Measurements from ENCODE around the gene LRPPRC.
"Not testable (repeated sequence)": the region's sequence is repeated elsewhere in the genome, so short reads cannot be mapped to it uniquely, and the experiment has no call there.

LRPPRC gene

DNA sequence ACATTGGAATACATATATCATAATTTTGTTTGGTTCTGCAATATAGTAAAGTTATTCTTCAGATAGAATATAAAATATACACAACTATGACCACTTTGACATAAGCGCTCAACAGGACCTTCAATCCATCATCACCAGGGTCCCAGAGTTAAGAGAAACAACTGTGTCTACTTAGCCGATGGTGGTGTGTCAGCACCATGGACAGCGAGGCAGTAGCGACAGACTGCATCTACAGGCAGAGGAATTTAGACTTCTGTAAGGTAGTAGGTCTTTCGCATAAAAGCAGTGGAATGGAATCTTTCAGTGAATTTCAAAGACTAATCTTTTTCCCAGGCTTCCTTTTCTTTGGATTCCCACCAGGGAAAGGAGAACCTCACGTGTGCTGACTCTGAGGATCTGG lies 20.5 kb upstream of the LRPPRC start:
- TF ChIP-seq, protein P1, sequence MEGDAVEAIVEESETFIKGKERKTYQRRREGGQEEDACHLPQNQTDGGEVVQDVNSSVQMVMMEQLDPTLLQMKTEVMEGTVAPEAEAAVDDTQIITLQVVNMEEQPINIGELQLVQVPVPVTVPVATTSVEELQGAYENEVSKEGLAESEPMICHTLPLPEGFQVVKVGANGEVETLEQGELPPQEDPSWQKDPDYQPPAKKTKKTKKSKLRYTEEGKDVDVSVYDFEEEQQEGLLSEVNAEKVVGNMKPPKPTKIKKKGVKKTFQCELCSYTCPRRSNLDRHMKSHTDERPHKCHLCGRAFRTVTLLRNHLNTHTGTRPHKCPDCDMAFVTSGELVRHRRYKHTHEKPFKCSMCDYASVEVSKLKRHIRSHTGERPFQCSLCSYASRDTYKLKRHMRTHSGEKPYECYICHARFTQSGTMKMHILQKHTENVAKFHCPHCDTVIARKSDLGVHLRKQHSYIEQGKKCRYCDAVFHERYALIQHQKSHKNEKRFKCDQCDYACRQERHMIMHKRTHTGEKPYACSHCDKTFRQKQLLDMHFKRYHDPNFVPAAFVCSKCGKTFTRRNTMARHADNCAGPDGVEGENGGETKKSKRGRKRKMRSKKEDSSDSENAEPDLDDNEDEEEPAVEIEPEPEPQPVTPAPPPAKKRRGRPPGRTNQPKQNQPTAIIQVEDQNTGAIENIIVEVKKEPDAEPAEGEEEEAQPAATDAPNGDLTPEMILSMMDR (IDR thresholded peaks at IDR 0.05; ENCODE audit: borderline replicate concordance, insufficient read depth, low read depth, low read length) = no peak

DNA sequence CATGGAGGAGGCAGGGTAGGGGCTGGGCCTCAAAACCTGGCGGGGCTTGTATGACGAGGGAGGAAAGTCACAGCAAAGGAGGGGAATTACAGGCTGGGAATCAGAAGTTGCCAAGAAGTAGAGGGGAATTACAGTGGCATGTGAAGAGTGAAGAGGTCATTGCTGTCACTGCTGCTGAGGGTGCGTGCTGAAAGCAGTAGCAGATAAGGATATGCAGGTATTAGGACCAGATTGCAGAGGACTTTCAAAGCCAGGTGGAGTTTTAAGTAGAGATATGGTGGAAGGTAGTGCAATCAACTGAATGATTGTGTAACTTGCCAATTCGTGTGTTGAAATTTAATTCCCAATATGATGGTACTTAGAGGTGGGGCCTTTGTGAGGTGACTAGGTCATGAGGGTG lies 19.4 kb upstream of the LRPPRC start:
- TF ChIP-seq, protein P1 (IDR thresholded peaks at IDR 0.05; ENCODE audit: borderline replicate concordance, insufficient read depth, low read depth, low read length) = no peak
- no peak overlapping the region for H3K4me3 ChIP-seq (ENCODE audit: low read depth, low read length)

More for the DNA sequence above, 20.5 kb upstream of the LRPPRC start:
- H3K4me3 ChIP-seq (ENCODE audit: low read depth, low read length) = no peak overlapping the region

DNA sequence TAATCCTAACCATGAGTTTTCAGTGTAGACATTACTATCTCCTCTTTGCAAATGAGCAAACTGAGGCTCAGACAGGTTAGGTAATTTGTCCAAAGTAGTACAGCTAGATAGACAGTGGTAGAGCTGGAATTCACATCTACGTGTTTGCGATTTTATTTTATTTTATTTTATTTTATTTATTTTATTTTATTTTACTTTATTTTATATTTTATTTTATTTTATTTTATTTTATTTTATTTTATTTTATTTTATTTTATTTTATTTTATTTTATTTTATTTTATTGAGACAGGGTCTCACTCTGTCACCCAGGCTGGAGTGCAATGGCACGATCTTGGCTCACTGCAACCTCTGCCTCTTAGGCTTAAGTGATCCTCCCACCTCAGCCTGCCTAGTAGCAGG lies 17.4 kb upstream of the LRPPRC start:
- H3K4me3 ChIP-seq (ENCODE audit: low read depth, low read length) = not testable (repeated sequence)

DNA sequence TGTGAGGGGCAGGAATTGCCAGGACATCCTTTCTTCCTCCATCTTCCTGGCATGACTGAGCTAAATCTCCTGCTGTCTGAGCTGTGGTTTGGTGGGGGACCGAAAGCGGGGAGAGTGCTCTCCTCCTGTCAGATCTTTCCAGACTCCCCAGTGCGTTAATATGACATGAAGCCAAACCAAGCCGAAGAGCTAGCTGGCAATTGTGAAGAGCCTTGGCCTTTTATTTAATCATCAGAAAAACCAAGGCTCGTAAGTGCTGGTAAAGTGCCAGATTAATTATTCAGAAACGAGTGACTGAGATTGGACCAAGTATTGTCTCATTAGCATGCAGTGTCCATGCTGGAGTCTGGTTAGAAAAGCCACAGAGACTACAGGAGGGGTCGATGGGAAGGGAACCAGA lies 14.5 kb upstream of the LRPPRC start:
- H3K4me3 ChIP-seq (ENCODE audit: low read depth, low read length) = no peak overlapping the region
- TF ChIP-seq, protein P1 (IDR thresholded peaks at IDR 0.05; ENCODE audit: borderline replicate concordance, insufficient read depth, low read depth, low read length) = no peak

DNA sequence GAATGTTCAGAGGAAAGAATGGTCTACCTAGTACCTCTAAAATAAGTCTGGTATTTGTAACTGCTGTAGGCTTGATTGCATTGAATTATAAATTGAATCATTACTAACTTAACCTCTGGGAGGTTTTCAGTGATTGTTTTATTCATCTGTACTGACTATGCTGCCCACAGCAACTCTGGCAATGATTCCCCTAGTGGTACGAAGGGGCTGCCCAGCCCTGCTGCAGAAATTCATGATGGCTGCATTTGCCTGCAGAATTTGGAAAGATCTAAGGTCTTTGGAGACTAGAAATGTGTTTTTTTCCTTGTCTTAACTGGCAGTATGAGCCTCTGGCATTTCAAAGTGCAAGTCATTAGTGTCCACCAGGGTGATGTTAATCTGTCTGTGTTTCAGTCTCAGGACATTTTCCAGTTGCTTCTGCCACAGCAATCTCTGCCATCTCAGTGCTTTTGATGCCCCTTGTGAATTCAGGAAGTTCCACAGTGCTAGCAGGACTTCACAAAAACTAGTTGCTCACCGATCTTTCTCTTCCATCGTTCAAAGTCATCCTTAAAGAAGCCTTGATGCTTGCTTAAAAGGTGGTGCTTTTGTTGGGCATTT lies 13.4 kb upstream of the LRPPRC start:
- TF ChIP-seq, protein P1 (IDR thresholded peaks at IDR 0.05; ENCODE audit: borderline replicate concordance, insufficient read depth, low read depth, low read length) = no peak
- H3K4me3 ChIP-seq (ENCODE audit: low read depth, low read length) = no peak overlapping the region

DNA sequence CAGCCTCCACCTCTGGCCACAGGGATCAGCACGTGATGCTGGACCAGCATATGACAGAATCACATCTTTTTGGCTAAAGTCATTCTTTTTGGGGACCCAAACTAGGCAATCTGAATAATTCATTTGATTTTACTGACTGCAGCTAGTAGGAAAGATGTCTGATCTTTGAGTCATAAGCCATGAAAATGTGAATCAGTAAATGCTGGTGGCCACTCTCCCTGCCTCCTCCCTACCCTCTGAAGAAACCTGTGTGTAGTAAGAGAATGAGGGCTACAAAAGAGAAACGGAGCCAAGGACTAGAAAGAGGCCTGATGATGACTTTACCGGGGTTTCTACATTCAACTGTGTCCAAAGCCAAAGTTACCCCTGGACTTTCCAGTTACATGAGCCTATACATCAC lies 10.1 kb upstream of the LRPPRC start:
- no peak overlapping the region for H3K4me3 ChIP-seq (ENCODE audit: low read depth, low read length)
- TF ChIP-seq, protein P1 (IDR thresholded peaks at IDR 0.05; ENCODE audit: borderline replicate concordance, insufficient read depth, low read depth, low read length) = no peak

DNA sequence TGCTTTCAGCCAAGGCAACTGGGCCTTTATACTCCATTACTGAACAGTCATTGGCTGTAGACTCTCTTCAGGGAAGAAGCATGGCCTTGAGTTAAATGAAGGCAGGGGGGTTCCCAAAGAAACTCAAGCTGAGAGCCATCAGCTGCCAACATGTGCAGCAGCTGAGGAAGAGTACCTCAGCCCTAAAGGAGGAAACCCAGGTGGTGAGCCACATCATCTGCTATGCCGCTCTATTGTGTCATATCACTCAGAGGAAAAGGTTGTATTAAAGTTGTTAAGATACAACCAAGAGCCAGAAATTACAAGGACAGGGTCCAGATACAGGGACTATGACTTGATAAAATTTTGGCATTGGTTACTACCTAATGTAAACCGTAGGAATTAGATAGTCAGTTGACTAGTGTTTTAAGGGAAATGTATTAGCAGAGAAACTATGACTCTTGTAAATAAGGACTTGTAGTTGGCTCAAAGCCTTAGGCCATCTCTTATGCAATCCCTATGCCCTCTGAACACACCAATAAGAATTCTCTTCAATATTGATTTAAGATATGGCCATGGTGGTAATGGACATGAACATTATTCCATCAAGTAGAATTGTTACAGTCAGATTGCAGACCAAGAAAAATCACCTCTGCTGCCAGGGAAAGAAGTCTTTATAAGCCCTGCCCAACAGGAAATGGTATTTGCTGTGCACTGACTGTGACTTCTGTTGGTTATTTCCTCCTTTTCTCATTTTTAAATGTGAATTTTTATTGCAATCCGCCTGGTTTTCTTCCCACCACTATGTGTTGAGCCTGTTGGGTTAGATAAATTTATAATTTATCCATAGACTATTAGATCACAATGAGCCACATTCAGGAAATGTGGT lies 9.2 kb upstream of the LRPPRC start:
- TF ChIP-seq, protein P1 (IDR thresholded peaks at IDR 0.05; ENCODE audit: borderline replicate concordance, insufficient read depth, low read depth, low read length) = no peak
- H3K4me3 ChIP-seq (ENCODE audit: low read depth, low read length) = no peak overlapping the region
